Right forelimb (tissue), 1 donor: ENCODE measurements around the gene ATPAF1.
"Not testable (repeated sequence)": the region's sequence is repeated elsewhere in the genome, so short reads cannot be mapped to it uniquely, and the experiment has no call there.

Experiments used
- DNase-seq: peaks from one replicate; pipeline ENCODE4 v3.0.0-alpha.2; 2018

ATPAF1 gene

DNA sequence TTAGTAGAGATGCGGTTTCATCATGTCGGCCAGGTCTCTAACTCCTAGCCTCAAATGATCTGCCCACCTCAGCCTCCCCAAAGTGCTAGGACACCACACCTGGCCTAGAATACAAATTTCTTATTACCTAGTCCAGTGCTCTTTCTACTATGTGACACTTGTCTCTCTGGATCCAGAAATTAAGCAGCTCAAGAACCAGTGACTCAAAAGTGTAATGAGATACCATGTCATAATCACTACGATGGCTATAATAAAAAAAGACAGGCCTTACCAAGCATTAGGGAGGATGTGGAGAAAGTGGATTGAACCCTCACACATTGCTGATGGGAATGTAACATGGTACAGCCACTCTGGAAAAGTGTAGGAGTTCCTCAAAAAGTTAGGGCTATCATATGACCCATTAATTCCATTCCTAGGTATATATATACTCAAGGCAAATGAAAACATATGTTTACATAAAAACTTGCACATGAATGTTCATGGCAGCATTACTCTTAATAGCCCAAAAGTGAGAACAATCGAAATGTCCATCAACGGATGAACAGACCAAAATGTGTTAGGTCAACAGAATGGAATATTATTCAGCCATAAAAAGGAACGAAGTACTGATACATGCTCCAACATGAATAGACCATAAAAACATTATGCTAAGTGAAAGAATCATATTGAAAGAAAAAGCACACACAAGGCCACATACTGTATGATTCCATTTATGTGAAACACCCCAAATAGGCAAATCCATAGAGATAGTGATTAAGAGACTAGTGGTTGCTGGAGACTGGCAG, 11.8 kb upstream of the ATPAF1 start:
- DNase-seq = no peak

DNA sequence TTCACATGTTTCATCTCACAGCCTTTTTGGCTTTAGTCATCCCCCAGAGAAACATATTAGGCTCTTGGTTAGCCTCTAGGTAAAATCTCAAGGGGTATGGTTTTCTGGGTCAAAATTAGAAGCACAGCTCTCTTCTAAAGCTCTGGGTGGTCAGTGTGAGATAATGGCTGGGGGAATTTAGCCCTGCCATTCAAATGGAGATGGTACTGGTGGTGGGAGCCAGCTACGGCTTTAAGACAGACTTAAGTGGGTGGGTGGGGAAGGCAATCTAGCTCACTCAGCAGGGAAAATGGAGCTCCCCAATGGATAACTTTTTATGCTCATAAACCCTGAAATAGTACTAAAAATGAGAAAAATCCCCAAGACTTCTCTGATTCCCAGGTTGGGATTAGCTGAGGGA, 9.2 kb upstream of the ATPAF1 start:
- no peak for DNase-seq

DNA sequence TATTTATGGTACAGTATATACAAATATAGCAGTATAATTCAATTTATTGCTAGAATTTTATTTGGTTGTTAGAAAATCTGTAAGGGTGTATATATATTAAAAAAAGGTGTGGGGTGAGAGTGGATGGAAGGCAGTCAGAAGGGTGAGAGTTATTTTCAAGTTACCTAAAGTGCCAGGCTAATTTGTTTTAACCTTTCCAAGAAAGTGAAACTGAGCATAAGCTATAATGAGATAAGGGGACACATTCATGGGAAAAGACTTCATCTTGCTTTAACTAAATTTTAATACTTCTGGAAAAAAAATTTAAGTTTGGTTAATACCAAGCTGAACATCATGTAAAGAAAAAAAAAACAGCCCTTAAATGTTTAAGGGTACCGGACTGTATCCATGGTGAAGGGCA, 8.4 kb upstream of the ATPAF1 start:
- DNase-seq = no peak

DNA sequence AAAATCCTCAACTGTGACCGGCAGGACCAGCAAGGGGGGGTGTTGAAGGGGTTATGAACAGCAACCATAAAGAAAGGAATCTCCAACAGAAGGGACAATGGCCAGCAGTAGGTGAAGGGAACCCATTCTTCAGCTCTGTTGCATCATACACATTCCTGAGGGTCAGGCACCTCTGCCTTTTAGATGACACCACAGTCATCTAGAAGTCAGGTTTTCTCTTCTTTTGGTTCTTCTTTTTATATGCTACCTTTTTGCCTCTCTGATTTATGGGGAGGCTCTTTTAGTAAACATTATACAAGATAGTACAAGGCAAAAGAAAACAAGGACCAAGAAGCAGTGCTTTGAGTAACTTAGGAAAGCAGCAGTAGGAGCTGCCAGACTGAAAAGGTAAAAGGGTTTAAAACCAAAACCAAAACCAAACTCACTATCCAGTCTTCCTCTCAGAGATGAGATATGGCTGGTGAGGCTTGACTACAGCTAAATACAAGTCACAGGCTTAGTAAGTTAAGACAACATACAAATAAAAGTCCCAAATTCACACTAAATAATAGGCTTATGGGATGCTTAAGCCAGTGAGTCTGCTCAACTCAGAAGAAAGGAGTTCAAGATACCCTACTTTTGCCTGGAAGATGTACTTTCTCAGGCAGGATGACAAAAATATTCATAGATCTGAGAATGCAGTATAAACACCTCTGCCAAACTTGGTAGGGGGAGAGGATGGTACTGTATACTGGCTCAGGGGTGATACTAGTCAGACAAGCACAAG, 7.6 kb upstream of the ATPAF1 start:
- no peak for DNase-seq

DNA sequence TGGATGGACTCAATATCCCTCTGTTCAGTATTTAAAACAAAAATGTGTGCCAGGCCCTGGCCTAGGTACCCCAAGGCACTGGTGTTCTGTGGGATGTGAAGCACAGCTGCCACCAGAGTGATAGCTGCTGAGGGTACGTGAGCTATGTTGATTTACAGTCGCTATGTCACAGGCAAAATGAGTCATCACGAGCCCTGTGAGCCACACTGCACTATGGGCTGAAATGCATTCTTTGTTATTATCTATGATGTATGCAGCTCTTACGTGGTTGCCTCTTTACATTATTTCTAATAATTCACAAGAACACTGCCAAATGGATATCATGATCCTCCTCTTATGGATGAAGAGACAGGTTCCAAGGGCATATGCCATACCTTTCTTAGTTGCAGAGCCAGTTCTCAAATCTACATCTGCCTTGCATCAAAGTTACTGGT, 5.6 kb upstream of the ATPAF1 start:
- DNase-seq = no peak

DNA sequence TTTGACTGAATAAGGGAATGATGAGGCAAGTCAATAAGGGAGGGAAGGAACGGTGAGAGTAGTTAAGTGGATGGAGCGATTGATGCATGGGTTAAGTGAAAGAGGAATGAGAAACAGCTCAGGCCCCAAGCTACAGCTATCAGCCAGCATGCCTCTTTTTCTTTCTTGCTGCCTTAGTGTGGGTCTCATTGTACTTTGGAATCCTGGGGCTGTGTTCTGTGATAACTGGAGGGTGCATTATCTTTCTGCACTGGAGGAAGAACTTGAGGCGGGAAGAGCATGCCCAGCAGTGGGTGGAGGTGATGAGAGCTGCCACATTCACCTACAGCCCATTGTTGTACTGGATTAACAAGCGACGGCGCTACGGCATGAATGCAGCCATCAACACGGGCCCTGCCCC, 4.5 kb upstream of the ATPAF1 start:
- no peak for DNase-seq

DNA sequence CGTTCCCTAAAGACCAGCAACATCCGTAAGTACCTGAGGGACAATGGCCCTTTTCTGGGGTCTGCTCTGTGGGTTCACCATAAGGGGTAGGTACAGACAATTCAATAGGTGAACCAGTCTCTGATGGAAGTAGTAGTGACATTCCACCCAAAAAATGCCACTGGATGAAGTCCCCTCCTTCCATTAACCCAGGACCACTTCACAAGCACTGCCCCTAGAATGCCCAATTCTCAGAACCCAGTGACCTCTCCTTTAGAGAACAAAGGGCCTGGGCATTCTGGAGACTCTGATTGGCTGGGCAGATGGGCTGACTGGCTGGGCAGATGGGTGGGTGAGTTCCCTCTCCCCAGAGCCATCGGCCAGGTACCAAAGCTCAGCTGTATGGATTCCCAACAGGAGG, 3.4 kb upstream of the ATPAF1 start, which contains the start of gene TEX38:
Gene TEX38, plus strand, starts transcription at position 301 of the 400 bp plus-strand sequence. Its CDS starts 81 bp downstream, at position 382.
- DNase-seq = no peak

DNA sequence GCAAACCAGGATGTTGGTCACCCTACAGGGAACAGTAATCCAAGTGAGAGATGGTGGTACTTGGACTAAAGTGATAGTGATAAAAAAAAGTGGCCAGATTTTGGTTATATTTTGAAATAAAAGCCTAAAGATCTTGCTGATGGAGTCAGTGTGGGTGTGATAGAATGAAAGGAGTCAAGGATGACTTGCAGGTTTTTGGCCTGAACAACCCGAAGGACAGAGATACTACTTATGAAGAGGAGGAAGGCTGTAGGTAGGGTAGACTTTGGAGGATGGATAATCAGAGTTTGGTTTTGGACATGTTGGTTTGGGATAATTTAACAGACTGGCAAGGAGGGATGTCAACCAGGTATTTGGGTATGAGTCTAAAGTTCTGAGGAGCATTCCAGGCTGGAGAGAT, 2.0 kb upstream of the ATPAF1 start:
- DNase-seq = no peak

DNA sequence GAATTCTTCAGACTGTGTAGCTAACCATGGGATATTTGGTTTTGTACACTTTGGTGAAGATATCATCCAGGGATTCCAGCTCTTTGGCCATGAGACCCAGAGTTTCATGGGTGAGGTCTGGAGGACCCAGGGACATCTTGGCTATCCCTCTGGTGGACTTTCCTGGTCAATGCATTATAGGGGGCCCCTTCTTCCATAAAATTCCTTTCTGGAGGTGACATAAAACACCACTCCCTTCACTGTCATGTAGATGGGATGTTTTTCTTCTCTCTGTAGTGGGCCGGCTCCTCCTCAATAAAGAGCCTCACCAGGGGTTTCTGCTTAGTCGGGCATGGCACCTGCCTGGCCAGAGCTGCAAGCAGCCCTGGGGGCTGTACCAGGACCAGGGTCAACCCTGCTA, 2.2 kb downstream of the ATPAF1 start:
- no peak for DNase-seq

DNA sequence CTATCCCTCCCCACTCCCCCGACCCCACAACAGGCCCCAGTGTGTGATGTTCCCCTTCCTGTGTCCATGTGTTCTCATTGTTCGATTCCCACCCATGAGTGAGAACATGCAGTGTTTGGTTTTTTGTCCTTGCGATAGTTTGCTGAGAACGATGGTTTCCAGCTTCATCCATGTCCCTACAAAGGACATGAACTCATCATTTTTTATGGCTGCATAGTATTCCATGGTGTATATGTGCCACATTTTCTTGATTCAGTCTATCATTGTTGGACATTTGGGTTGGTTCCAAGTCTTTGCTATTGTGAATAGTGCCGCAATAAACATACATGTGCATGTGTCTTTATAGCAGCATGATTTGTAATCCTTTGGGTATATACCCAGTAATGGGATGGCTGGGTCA, 5.2 kb downstream of the ATPAF1 start:
- DNase-seq = not testable (repeated sequence)

DNA sequence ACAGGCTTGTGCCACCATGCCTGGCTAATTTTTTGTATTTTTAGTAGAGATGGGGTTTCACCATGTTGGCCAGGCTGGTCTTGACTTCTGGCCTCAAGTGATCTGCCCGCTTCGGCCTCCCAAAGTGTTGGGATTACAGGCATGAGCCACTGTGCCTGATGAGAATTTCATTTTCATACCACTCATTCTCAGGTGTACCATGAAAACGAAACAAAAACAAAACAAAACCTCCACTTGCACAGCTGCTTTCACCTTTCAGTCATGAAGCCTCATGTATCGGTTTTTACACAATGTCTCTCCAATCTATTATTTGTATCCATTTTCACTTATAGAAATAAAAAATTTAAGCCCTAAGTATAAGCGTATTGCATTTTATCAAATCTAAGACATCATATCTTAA, 8.0 kb downstream of the ATPAF1 start:
- not testable (repeated sequence) for DNase-seq

DNA sequence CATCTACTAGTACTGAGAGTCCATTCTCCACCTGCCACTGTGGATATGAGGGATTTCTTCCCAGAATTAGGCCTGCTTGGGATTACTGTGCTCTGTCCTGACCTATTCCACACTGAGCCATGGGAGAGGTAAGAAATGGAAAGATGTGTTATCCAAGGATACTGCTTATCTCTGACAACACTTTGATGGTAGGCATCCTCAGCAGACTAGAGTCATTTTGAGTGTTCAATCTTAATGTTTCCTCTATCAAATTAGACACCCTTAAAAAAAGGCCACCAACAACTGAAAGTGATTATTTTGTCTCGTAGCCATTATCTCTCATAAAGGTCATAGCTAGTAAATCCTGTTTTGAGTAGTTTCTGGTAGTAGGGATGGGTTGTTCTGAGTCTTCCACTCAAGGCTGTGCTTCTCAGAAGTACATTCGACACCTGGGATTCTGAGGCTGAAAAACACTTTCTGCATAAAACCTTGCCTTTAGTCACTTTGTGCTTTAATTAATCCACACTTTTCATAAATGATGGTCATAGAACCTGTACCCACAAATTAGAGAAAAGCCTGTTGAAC, 8.8 kb downstream of the ATPAF1 start:
- DNase-seq = no peak

DNA sequence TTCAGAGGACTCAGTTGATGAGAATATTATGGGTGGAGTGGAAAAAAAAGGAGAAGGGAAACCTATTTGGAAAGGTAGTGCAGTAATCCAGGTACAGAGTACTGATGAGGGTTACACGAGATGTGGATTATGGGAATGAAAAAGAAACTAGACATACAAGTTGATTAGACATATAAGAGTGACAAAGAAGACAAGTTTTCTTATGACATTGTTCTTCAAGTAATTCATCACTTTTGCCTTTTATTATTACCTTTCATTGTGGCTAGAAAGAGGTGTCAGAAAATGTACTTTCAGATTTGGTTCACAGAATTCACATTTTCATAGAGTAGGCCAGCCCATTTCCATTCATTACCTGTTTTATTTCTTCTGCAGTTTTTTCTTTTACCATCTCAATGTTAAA, 10.4 kb downstream of the ATPAF1 start:
- DNase-seq = no peak

DNA sequence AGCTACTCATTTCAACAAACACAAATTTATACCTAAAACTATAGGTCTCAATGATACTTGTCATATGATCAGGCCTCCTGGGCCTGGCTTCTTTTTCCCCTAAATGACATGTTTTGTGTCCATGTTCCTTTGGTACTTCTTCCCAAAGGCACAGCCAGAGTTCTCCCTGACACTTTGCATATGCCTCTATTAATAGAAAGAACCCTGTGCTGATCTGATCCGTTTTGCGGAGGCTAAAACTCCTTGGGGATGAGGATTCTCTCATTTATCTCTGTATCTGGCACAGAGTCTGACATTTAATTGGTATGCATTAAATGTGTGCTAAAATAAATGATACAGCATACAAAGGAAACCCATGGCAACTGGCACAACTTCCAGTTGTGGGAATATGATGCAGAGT, 11.5 kb downstream of the ATPAF1 start:
- DNase-seq = no peak

DNA sequence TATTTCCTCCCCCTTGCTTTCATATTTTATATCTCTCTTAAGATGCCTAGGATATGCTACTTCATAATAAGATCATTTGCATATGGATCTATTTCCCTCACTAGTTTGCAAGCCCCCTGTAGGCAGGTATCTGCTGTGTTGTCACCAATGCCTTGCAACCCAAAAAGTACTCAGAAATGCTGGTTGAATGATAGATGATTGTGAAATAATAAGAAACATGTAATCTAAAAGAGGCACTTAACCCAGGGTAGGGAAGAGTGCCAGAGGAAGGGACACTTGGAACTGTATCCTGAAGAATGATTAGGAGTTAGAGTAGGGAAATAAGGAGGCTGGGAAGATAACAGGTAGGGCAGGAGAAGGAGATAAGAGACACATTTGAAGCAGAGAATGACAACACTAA, 12.3 kb downstream of the ATPAF1 start:
- DNase-seq = no peak

DNA sequence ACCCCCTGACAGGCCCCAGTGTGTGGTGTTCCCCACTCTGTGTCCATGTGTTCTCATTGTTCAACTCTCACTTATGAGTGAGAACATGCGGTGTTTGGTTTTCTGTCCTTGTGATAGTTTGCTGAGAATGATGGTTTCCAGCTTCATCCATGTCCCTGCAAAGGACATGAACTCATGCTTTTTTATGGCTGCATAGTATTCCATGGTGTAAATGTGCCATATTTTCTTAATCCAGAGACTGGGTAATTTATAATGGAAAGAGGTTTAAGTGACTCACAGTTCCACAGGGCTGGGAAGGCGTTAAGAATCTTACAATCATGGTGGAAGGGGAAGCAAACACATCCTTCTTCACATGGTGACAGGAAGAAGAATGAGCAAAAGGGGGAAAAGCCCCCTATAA, 13.5 kb downstream of the ATPAF1 start:
- DNase-seq = not testable (repeated sequence)

DNA sequence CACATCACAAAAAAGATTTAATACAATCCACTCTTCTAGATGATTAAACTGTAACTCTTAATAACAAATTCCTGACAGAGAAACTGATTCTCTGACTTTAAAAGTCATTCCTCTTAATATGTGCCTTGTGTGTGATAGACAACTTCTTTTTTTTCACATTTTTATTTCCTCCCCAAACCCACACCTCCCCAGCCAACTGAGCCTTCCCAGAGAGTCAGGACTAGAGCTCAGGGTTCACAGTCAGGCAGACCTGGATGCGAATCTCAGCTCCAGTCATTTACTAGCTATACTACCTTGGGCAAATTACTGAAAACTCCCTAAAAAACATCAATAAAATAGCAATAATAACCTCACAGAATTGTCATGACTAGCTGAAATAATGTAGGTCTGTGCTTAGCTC, 14.2 kb downstream of the ATPAF1 start:
- no peak for DNase-seq

DNA sequence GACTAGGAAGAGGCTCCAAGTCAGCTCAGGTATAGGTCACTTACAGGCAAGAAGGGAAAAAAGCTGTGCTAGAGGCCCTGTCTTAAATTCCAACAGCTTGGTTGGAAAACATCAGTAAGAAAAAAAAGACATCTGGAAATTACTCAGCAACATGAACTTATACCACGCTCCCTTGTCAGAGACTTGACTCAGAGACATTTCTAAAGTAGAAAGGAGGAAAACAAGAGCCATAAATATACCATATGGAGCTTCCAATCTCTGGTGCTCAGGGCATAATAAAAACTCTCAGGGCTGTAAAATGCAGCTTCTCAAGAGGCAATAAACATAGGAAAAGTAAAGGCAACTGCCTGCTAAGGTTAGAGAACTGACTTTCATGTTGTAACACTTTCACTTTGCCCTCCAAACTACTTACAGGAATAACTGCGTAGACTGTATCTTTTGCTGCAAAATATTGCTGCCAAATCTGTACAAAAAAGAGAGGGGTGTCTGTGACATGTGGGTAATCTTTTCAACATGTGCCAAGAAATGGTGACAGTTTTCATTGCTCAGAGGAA, 14.7 kb downstream of the ATPAF1 start:
- no peak for DNase-seq

DNA sequence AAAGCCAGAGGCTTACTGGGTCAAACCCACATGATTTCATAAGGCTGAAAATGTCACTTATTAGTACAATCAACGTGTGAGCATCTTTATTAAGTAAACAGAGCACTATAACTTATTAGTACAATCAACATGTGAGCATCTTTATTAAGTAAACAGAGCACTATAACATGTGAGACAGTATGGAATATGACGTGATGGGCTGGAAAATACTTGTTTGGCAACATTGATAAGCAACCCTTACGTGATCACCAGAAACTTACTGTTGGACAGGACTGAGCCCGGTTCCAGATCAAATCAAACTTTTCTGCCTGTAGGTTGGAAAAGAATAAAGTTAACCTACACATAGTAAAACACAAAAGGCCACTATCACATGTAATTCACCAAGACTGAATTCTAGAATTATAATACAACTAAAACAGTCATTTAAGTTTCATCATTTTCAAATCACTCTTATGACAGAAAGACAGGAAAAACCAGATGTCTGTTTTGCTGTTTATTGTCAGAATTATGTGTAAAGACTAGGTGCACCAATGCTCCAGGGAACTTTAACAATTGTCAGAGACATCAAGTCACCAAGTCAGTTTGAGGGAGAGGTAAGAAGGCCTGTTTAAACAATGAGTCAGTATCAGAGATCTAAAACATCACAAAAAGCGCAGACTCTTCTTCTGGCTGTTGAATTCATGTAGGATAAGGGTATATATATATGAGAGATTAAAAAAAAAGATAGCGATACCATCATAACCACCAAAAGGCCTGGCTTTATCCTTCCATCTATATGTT, 15.7 kb downstream of the ATPAF1 start:
- DNase-seq = no peak

DNA sequence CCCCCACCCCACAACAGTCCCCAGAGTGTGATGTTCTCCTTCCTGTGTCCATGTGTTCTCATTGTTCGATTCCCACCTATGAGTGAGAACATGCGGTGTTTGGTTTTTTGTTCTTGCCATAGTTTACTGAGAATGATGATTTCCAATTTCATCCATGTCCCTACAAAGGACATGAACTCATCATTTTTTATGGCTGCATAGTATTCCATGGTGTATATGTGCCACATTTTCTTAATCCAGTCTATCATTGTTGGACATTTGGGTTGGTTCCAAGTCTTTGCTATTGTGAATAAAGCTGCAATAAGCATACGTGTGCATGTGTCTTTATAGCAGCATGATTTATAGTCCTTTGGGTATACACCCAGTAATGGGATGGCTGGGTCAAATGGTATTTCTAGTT, 17.0 kb downstream of the ATPAF1 start:
- DNase-seq = not testable (repeated sequence)

DNA sequence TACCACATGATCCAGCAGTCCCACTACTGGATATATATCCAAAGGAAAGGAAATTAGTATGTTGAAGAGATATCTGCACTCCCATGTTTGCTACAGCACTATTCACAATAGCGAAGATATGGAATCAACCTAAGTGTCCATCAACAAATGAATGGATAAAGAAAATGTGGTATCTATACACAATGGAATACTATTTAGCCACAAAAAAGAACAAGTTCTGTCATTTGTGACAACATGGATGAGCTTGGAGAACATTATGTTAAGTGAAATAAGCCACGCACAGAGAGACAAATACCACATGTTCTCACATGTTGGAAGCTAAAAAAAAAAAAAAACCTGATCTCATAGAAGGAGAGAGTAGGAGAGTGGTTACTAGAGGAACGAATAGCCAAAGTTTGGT, 17.7 kb downstream of the ATPAF1 start:
- no peak for DNase-seq

DNA sequence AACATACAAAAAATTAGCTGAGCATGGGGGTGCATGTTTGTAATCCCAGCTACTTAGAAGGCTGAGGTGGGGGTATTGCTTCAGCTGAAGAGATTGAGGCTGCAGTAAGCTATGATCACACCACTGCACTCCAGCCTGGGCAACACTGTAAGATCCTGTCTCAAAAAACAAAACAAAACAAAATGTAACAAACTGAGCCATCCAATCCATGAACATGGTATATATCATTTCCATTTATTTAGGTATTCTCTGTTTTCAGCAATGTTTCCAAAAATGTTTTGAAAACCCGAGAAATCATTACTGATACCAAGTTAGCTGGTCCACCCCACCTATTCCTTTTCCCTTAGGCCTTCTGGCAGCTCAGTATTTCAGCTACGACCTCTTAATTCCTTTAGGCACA, 18.4 kb downstream of the ATPAF1 start:
- DNase-seq = no peak

DNA sequence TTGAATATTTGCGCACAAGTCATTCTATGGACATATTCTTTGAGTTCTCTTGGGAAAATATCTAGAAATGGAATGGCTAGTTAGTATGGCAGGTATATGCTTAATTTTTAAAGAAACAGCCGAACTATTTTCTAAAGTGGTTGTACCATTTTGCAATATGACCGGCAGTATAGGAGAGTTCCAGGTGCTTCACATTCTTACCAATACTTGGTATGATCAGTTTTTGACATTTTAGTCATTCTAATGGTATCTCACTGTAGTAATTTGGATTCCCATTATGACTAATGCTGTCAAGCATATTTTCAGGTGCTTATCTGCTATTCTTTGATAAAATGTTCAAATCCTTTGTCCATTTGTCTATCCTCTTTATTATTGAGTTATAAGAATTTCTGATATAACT, 20.6 kb downstream of the ATPAF1 start:
- DNase-seq = no peak
